ENCODE data around the gene TLX2.

Gene TLX2

DNA sequence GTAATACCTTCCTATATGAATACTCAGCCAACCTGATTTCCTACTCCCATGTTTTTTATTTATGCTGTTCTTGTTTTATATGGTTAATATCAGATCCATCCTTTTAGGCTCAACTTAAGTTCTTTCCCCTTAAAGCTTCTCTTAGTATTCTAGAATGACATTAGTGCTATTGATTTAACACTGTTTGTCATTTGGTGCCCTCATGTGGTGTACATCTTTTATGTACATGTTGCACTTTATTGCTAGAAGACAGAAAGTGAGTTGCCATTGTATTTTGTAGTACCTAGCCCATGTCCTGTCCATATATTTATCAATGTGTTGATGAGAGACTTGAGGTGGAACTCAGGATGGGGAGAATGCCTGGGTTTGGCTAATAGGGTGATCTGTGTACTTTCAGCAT, 18.0 kb downstream of the TLX2 start:
- DNase-seq (ENCODE audit: low spot score) = no peak

DNA sequence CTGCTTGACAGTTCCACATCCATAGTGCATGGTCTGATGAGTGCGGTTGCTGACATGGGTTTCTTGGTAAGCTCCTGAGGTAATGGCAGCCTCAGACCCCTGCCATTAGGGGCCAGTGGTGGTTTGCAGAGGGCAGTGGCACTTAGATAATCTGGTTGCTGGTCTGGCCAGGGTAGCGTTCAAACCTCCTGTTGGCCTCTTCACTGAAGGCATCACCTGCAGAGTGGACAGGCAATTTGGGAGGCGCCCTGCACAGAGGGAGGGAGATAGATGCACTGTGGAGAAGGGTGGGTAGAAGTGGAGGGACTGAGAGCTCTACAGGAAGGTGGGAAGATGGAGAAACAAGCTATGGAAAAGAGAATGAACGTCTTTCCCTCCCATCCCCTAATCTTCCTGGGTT, 19.2 kb downstream of the TLX2 start:
- DNase-seq (ENCODE audit: low spot score) = no peak

- no peak for DNase-seq (ENCODE audit: low spot score)
Measured at GRCh38 chr2:74534411-74534810, 20.2 kb downstream of the TLX2 start.

GRCh38 chr2:74535440-74535965, 21.3 kb downstream of the TLX2 start:
- no peak for DNase-seq (ENCODE audit: low spot score)

- DNase-seq (ENCODE audit: low spot score) = no peak
Measured at GRCh38 chr2:74536166-74536950, 22.1 kb downstream of the TLX2 start.

GRCh38 chr2:74537140-74537539, 22.9 kb downstream of the TLX2 start:
- DNase-seq (ENCODE audit: low spot score) = no peak

DNA sequence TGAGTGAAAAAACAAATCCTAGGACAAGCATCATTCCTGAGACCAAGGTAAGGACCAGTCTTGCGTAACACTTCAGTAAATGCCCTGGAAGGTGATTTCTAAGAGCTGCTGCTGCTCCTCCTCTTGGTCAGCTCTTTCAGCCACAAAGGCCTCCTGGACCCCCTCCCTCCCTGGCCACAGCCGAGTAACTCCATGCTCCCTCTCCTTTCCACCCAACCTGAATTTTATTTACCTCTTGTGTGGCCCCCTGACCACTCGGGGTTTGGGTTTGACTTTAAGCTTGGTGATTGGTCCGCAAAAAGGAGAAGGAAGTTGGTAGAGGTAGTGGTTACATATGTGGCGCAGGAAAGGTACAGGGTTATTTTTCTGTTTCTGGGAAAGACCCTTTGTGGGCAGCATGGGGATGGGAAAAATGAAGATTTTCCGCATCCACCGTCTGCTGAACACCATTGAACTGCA, 24.7 kb downstream of the TLX2 start:
- no peak for DNase-seq (ENCODE audit: low spot score)

- no peak for DNase-seq (ENCODE audit: low spot score)
Measured at GRCh38 chr2:74540291-74540690, 26.0 kb downstream of the TLX2 start.

DNA sequence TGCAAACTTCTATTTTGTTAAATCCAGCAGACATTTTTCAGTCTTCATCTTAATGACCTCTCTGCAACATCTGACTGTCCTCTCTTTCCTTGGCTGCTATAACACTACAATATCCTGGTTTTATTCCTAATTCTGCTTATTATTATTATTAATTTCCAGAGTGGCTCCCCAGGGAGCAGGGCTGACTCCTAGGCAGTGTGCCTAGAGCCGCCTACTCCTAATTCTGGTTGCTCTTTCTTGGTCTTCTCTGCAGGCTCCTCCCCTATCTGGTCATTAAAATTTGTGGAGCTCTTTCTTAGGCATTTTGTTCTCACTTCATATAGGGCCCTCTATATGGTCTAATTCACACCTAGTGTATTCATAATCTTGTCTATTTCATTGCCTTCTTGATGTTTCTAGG, 28.7 kb downstream of the TLX2 start:
- DNase-seq (ENCODE audit: low spot score) = no peak

DNA sequence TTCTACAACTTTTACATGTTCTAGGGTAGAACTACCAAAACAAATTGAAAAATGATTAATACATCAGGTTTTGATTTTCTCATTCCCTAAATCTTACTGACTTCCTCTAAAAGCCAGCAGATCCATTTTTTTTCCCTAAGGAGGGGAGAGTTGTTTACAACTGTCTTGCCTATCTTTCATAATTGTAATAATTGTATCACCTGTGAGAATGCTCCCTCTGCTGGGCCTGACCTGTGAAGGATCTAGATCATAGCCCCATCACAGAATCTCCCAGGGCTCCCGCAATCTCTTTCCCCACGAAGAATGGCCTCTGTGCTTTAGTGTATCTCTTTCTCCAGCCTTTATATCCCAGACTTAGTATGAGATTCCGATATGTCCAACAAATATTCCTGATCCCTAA, 30.4 kb downstream of the TLX2 start:
- DNase-seq (ENCODE audit: low spot score) = no peak

DNA sequence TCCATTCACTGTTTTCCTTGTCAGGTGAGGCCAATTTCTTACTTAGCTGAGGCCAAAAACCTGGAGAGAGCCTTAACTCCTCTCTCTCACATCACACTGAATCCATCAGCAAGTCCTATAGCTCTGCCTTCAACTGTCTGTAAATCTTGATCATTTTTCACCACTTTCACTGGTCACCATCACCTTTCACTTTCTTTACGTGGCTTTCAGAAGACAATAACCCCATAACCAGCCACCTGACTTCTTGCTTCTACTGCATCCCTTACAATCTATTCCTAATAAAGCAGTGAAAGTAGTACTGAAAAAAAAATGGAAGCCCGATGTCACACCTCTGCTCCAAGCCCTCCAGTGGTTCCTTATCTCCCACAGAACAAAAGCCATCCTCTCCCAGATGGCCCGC, 31.8 kb downstream of the TLX2 start:
- no peak for DNase-seq (ENCODE audit: low spot score)

- no peak for DNase-seq (ENCODE audit: low spot score)
Measured at GRCh38 chr2:74548285-74548899, 34.1 kb downstream of the TLX2 start.

DNA sequence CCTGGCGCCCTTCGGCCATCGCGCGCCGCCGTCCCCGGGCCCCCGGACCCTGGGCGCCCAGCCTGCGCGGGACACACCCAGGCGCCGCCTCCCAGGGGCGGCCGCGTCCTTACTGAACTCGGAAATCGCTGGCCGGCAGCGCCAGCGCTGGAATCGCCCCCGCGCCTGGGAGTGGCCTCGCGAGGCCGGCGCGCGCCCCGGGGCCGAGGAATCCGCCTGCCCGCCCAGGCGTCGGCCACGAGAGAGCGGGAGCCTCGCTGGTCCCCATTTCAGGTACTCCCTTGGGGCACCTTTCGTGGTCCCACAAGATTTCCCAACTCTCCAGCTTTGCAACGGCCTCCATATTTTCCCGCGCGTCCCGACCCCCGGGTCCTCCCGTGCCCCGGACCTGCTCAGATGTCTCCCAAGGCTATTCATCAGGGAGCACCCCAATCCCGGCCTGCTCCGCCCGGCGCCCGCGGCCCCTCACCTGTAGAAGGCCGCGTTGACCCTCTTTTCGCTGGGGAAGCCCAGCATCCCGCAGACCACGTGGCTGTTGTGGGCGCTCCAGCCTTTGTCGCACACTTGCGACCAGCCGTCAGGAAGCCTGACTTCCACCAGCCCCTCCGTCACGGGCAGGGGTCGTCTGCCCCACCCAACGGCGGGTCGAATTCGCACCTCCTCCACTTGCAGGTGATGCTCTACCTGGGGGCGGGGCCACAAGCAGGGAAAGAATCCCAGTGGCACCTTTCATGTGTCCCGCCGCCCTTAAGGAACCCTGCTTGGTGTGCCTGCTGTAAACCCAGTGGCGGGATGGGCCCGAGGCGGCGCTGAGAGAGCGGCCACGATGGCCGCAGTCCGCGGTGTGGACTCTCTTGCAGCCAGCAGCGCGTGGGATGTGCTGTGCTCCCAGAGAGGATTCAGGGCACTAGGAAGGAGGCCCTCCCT, 34.9 kb downstream of the TLX2 start:
- no peak for DNase-seq (ENCODE audit: low spot score)

GRCh38 chr2:74550231-74550630, 36.0 kb downstream of the TLX2 start:
- DNase-seq (ENCODE audit: low spot score) = no peak

DNA sequence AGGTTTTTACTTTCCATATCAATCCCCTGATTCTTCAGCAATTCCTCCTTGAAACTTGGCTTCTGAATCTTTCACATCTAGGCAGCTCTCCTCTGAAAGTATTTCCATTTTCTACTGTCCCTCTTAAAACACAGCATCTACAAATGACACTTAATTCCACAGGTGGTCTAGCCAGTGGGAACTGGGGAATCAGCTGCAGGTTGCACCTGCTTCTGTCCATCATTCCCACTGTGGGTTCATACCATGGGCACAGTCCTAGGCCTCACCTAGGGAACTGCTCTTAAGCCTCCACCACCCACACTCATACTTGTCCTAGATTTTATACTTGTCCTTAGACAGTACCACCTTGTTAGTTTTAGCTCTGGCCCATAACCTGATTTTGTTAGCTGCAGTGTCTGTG, 37.3 kb downstream of the TLX2 start:
- DNase-seq (ENCODE audit: low spot score) = no peak

GRCh38 chr2:74551942-74552913, 38.0 kb downstream of the TLX2 start:
- DNase-seq (ENCODE audit: low spot score) = no peak

DNA sequence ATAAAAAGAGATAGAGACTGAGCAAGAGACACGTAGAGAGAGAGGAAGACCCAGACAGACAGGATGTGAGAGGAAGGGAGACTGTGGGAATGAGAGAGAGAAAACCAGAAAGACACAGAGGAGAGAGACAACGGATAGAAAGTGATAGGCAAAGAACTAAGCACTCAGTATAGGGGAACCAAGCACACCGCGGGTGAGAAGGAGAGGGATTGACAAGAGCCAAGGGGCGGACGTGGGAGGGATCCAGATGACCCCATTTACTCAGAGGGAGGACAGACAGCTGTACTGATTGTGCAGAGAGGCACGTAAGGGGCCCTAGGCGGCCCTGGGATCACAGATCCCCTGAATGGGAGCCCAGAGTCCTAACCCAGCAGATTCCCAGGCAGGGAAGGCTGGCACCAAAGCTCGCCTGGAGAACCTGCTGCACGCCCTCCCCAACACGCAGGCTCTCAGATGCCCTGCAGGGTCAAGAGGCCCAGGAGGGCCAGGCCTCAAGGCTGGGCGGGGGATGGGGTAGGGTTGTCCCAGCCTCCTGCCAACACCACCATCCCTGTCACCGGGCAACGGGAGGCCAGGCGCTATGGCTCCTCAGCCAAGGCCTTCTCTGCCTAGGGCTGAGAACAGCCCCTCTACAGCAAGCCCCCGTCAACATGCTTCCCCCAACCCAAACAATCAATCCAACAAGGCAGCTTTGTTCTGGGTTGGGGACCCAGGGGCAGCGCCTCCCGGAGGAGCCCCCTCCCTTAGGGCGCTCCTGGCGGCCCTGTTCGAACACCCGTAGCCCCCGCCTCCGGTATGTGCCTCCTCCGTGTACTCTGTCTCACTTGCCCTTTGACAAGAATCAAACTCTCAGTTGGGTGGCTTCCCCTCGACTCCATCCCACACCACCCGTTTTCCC, 38.9 kb downstream of the TLX2 start:
- DNase-seq (ENCODE audit: low spot score) = no peak

DNA sequence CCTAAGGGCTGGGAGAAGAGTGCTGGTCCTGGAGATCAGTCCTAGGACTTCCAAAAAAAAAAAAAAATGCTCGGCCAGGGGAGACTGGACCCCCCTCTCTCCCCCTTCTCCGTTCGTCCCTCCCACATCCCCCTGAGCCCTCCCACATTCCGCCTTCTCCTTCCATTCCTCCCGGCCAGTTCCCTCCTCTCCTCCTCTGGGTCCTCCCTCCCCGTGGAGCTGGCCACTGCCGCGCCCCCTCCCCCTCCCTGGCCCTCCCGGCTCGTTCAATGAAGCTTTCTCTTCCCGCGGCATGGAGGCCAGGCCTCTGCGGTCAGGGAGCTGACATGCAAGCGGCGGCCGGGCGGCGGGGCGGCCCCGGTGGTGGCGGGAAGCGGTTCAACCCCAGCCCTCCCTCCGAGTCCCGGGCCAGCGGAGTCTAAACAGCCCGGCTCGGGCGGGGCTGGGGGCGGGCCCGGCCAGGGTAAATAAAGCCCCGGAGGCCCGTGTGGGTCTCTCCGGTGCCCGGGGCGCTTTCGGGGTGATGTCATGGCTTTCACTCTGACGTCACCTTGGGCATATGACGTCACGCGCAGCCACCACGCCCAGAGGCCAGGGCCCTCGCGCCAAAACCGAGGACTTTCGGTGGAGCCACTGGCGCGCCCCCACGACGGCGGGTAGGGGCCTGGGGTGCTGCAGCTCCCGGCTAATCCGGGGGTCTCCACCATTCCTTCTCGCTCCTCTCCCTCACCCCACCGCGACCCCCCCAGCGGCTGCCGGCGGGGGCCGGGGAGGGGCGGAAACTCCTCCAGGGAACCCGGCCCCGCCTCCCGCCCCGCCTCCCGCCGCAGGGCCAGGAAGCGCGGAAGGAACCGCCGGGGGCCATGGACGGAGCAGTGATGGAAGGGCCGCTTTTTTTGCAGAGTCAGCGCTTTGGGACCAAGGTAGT, 39.9 kb downstream of the TLX2 start, which contains the start of the genes DOK1 and LOXL3:
Gene DOK1 (plus strand): TSS at position 829 of the 928 bp plus-strand sequence. CDS start 35 bp downstream, at position 864.
Gene LOXL3 (minus strand): TSS at position 51 of the 928 bp plus-strand sequence. CDS start 1,308 bp downstream, outside the sequence.
- peak; percentile 58 for DNase-seq (ENCODE audit: low spot score)
